ENCODE results near the gene MLC1.

DNA sequence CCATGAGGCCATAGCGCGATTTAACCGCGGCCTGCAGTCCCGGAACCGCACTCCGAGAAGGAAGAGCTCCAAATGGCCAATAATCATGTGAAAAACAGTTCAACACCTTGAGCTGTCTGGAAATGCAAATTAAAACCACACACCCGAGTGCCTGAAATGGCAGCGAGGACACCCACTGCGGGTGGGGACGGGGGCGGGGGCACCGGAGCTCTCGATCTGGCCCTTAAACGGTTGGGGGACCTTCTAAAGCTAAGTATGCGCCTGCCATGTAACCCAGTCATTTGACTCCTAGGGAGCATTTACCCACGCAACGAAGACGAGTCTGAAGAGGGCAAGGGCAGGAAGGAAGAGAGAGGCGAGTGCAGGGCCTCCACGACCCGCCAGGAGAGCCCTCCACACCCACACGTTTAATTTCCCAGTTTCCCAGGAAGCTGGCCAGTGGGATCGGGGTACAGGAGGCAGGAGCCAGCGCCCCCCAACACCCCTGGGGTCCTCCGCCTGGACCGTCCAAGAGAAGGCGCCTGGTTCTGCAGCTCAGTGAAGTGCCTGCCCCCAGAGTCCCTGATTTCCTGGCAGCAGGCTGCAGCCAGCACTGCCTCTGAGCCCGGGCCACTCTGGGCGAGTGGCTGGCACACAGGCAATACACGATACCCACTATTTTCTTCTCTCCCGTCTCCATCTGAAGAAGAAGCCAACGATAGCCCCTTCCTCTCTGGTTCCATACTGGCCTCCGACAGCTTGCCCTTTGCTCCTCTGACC is 28.8 kb downstream of the MLC1 start:
- TF ChIP-seq, protein P1, sequence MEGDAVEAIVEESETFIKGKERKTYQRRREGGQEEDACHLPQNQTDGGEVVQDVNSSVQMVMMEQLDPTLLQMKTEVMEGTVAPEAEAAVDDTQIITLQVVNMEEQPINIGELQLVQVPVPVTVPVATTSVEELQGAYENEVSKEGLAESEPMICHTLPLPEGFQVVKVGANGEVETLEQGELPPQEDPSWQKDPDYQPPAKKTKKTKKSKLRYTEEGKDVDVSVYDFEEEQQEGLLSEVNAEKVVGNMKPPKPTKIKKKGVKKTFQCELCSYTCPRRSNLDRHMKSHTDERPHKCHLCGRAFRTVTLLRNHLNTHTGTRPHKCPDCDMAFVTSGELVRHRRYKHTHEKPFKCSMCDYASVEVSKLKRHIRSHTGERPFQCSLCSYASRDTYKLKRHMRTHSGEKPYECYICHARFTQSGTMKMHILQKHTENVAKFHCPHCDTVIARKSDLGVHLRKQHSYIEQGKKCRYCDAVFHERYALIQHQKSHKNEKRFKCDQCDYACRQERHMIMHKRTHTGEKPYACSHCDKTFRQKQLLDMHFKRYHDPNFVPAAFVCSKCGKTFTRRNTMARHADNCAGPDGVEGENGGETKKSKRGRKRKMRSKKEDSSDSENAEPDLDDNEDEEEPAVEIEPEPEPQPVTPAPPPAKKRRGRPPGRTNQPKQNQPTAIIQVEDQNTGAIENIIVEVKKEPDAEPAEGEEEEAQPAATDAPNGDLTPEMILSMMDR (IDR thresholded peaks at IDR 0.05): no peak
- no peak for TF ChIP-seq POLR2AphosphoS5 (IDR thresholded peaks at IDR 0.05; ENCODE audit: insufficient read depth in 1 of 2, low read depth in 1 of 2)
